NCI-H526 treated with DMSO at 0.1 percent for 48 hours (cell line): Measurements from ENCODE around the gene TKT.

Source experiments
- DNase-seq: peaks from one replicate; lab custom pipeline; 2025; lab: John Stamatoyannopoulos, UW

The TKT gene

GRCh38 chr3:53225651-53226050 lies 30.2 kb downstream of the TKT start:
- no peak for DNase-seq

DNA sequence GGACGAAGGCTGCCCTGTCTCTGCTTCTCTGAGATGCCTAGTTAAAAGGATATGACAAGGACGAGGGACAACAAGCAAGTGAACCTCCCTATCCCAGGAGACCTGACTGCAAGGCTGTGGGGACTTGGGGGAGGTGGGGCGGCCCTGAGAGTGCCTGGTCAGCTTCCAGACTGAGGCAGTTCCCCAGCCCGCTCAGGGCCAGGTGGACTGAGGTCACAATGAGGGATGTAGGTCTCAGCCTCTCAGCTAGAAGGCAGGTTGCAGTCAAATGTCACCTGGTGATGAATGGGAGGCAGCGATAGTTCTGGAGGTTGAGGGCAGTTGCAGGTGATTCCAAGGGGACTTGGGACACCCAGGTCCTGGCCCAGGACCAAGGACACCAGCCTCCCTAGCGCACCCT lies 30.6 kb downstream of the TKT start:
- no peak for DNase-seq

DNA sequence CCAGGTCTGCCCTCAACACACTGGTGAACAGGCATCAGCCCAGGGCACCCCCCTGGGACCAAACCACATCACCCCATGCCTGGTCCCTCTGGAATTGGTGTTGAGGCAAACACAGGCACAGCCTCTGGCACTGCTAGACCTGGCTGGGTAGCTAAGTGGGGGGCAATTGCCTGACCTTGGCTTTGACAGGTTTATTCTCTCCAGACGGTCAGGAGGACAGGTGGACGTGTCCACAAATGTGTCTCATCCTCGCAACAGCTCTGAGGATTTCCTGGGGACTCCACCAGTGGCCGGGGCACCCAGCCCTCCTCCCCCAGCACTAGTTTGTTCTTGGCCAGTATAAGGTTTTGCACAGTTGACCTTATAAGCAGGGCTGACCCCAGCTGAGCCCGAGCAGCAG lies 31.3 kb downstream of the TKT start:
- DNase-seq = no peak

GRCh38 chr3:53224026-53224425 lies 31.8 kb downstream of the TKT start:
- no peak for DNase-seq

DNA sequence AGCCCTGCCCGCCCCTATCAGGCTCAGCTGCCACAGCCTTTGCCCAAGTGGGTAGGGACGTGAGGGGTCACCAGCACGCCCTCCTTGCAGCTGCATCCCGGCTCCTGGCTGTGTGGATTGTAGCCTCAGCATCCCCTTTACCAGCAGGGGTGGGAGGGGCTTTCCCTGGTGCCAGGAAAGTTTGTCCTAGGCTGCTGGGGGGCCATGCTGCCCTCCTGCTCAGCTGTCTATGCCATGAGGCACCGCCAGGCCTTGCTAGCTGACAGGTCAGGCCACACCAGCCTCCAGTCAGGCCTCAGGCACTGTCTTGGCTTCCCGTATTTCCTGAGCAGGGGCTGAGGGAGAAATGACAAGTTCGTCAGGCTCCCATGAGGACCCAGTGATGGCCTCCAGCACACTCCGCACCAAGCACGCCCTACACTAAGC lies 32.3 kb downstream of the TKT start:
- no peak for DNase-seq

- DNase-seq = no peak
Observed at GRCh38 chr3:53223025-53223424, 32.8 kb downstream of the TKT start.

DNA sequence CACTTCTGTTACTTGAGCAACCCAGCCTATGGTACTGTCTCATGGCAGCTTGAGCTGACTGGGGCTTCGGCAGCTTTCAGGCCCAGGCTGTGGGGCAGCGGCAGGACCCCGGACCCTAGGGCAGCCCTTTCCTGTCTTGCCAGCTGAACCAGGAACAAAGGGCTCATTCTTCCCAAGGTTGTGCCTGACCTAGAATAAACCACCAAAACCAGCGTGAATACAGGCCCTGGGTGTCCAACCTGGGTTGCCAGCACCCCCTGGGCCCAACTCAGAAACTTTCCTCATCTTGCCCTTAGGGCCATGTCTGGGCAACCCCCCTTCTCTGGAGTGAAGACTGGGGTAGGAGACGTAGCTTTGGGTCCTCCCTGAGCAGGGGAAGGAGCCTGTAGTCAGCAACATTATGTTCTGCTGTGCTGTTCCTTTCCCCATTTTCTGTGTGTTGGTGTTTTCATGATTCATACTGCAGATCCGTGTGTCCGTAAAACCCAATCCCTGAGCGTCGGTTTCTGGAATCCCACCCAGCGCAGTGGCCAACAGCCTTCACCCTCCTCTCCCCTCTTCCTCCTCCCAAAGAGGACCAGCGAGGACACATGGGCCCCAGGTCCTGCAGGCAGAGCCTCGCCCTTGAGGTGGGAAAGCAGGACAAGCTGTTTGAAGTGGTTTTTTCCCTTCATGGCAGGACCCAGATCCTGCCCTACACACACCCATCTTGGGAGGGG lies 33.5 kb downstream of the TKT start:
- no peak for DNase-seq

DNA sequence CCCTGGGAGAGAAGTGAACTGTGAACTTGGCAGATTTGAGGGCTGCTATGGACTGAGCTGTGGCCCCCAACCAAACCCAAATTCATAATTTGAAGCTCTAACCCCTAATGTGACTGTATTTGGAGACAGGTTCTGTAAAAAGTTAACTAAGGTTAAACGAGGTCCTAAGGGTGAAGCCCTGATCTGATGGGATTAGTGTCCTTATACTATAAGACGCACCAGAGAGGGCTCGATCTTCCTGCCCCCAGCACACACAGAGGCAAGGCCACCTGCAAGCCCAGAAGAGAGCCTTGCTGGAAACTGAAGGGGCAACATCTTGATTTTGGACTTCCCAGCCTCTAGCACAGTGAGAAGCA lies 34.0 kb downstream of the TKT start:
- DNase-seq = no peak

- no peak for DNase-seq
Observed at GRCh38 chr3:53221345-53221744, 34.5 kb downstream of the TKT start.

DNA sequence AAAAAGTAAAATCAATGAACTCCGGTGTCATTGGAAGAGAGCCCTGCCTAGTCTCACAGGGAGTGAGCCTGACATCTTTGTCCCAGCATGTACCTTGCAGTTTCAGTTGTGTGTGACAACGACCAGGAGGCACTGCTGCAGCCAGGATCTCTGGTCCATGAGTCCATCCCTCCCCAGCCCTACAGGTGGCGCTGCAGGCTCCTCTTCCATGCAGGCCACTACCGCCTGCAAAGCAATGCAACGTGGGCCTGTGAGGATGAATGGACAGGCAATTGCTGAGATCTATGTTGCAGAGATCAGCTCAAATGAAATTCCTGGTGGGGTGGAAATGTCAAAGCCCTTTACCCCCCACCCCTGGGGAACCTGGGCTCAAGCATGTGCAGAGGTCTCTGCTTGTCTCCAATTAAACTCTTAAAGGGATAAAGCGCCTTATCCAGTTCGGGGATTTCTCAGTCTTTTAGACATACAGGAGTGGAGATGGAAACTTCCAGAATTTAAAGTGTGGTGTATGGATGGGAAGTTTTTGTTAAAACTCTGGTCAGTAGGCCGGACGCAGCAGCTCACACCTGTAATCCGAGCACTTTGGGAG lies 35.8 kb downstream of the TKT start:
- peak; percentile 36 for DNase-seq

DNA sequence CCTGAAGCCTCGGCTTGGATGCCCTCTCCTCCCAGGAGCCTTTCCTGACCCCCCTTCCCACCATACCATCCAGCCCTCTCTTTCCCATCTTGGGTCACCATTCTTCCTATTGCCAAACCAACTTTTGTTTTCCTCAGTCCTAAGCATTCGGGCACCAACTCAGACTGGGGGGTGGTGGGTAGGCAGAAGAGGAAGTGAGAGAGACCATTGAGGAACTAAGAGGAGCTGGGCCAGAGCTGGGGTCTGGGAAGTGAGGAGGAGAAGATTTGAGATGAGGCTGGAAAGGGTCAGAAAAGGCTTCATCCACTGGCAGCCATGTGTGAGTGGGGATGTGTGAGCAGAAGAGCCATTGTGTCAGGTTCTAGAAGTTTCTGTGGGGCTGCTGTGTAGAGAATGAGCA lies 37.7 kb downstream of the TKT start:
- no peak for DNase-seq

GRCh38 chr3:53217175-53217574 lies 38.6 kb downstream of the TKT start:
- DNase-seq = no peak

DNA sequence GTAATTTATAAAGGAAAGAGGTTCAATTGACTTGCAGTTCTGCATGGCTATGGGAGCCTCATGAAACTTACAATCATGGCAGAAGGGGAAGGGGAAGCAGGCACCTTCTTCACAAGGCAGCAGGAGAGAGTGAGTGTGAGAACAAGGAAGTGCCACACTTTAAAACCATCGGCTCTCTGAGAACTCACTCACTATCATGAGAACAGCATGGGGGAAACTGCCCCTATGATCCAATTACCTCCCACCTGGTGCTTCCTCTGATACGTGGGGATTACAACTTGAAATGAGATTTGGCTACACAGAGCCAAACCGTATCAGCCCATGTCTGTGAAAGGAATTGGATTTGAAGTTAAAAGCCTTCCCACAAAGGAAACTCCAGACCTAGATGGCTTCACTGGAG lies 39.1 kb downstream of the TKT start:
- DNase-seq = no peak

GRCh38 chr3:53215816-53216215 lies 40.0 kb downstream of the TKT start:
- no peak for DNase-seq

- no peak for DNase-seq
Observed at GRCh38 chr3:53213276-53213675, 42.5 kb downstream of the TKT start.

DNA sequence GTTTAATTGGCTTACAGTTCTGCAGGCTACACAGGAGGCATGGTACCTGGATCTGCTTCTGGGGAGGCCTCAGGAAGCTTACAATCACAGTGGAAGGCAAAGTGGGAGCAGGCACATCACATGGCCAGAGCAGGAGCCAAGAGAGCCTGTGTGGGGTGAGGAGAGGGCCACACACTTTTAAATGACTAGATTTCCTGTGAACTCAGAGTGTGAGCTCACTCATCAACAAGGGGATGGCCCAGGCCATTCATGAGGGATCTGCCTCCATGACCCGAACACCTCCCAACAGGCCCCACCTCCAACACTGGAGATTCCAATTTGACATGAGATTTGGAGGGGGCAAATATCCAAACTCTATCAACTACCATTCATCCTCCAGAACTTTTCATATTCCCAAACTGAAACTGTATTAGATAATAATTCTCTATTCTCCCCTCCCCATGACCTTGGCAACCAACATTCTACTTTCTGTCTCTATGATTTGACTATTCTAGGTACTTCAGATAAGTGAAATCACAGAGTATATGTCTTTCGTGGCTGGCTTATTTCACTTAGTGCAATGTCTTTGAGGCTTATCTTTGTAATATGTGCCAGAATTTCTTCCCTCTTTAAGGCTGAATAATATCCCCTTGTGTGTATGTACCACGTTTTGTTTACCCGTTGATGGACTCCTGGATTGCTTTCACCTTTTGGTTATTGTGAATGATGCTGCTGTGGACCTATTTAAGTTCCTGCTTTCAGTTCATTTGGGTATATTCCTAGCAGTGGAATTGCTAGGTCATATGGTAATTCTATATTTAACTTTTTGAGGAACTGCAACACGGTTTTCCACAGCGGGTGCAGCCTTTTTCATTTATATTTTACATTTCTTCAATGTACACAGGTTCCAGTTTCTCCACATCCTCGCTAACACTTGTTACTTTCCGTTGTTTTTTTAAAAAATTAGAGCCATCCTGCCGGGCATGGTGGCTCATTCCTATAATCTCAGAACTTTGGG lies 43.8 kb downstream of the TKT start:
- DNase-seq = no peak

DNA sequence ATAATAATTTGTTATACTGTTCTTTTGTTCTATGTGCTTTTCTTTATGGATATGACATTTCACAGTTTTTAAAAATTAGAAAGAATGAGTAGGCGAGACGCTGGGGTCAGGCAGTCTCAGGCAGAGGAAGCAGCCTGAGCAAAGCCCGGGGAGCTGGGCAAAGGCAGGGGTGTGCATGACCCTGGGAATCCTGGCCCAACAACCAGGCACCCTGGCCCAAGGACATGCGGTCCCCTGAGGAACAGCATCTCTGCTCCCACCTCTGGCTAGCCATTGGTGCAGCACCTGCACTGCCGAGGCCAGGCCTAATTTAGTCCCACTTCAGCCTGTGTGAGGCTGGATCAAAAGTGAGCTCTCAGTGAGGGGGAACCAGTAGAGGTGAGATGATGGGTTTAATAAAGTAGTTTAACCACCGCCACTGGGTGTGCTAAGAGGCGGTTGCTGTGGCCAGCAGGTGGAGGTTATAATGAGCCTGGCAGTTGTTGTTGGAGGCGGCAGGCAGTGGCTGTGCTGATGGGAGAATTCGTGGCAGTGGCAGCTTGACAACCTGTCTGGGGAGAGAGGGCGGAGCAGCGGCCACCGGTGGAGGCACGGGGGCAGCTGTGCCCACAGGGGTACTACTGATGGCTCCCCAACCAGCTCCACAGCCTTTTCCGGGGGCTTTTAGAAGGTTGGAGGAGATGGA lies 53.3 kb downstream of the TKT start:
- DNase-seq = no peak

- DNase-seq = peak; percentile 18
Observed at GRCh38 chr3:53200501-53201498, 55.0 kb downstream of the TKT start.

DNA sequence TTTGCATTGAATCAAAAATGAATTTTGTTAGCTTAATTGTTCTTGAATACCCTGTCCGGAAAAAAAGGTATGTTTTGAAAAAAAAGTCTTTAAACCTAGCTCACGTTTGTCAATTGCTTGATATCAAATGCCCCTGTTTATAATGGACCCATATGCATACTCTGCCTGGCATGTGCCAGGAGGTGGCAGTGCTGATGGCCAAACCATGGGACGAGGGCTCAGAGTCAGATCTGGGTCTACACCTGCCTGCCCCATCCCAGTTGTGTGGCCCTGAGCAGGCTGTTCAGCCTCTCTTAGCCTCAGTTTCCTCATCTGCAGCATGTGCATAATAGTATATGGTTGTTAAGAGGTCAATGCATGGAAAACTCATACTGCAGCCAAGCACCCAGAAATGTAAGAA lies 56.0 kb downstream of the TKT start:
- DNase-seq = no peak

DNA sequence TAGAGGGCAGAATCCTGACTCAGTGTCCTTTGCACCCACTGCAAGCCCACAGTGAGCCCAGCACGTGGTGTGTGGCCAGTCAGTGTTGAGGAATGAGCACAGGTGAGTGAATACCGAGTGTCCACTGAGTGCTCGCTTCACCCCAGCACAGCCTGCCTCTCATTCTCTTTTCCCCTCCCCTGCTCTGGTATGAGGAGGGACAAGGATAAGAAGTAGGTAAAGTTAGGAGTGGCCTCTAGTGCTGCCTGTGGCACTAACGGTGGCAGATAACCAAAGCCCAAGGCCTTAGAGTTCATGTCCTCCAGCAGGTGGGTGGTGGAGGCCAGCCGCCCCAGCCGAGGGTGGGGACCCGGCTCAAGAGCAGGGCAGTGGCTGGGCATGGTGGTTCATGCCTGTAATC lies 56.8 kb downstream of the TKT start:
- DNase-seq = no peak
